ENCODE measurements around the gene HCN3. TPM values are rescaled to one million over a fixed set of nuclear protein-coding genes. Genes with fewer than 3 reads are reported as not detected.

HCN3 gene
- total and polyA plus RNA-seq, 2 donors (not counting 3 experiments of a cell fraction or from before 2014, with no cell fraction given), result 3.3 to 4.1 TPM

DNA sequence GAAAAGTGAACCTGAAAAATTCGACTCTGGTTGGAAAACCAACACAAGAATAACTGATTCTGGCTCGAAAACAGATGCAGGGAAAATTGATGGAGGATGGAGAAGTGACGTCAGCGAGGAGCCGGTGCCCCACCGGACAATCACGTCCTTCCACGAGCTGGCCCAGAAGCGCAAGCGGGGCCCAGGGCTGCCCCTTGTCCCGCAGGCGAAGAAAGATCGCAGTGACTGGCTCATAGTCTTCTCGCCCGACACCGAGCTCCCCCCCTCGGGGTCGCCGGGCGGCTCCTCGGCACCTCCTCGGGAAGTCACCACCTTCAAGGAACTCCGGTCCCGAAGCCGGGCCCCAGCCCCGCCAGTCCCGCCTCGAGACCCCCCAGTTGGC is 45.3 kb downstream of the HCN3 start:
- BruUV-seq (replicated peaks), result no TSS peak
- H3K4me1 ChIP-seq (ENCODE audit: control insufficient read depth, extremely low read depth, insufficient read depth, low read length), result peaks cover 41% of the 10 kb centered on the region
- H3K9ac ChIP-seq (replicated peaks; ENCODE audit: extremely low read depth, insufficient read depth, low read length), result no peak overlapping the region
- H3K9me1 ChIP-seq (replicated peaks; ENCODE audit: control insufficient read depth, extremely low read depth, insufficient read depth, low read length), result no peaks in the 10 kb centered on the region
- CTCF ChIA-PET, result interaction anchor here (1.1 to 7.2 kb wide), 8 partner anchors 15 to 116 kb away, joined by 3 to 115 read pairs (median 6); partner anchors contain the start of genes CLK2 and FDPS
- peak overlapping the region; percentile 43 for H3K27ac ChIP-seq (ENCODE audit: insufficient read depth, low read depth, low read length)
- dilution Hi-C loops (cut with MboI; ENCODE audit: extremely low pct_ligation_motif_present, low sequenced_read_pairs), result no loop called here
- H3K79me2 ChIP-seq (ENCODE audit: control insufficient read depth, insufficient read depth, low read length), result no peaks in the 10 kb centered on the region
- H4K20me1 ChIP-seq (replicated peaks; ENCODE audit: control insufficient read depth, extremely low read depth, insufficient read depth, low read length), result no peaks in the 10 kb centered on the region
- DNase-seq (ENCODE audit: low read depth, low spot score) (peak; percentile 57), FAIRE-seq (peak; percentile 42)
- H3K4me3 ChIP-seq (replicated peaks in 1 of 3; ENCODE audit: insufficient read depth in 1 of 3, low read depth in 1 of 3, low read length in 3 of 3), result peak overlapping the region in 2 of 3 experiments; percentile 18 to 76
- intact Hi-C loops (cut with micrococcal nuclease), result loop anchor here (5.0 kb wide), 1 partner anchor 325 kb away; no protein-coding TSS in a partner anchor
- POLR2A ChIA-PET, result interaction anchor here (1.4 to 2.6 kb wide), 2 partner anchors 50 to 72 kb away, joined by 8 to 12 read pairs; partner anchors contain the start of gene CLK2
- no peaks in the 10 kb centered on the region for H3K9me3 ChIP-seq (replicated peaks; ENCODE audit: control insufficient read depth, insufficient read depth, low read length)
- H3K4me2 ChIP-seq (ENCODE audit: insufficient read depth, low read length), result peak overlapping the region; percentile 48
- no peaks in the 10 kb centered on the region for H3K27me3 ChIP-seq (ENCODE audit: control insufficient read depth in 2 of 2, insufficient read depth in 2 of 2, low read length in 2 of 2)
- H2AFZ ChIP-seq (ENCODE audit: low read depth, low read length), result no peak overlapping the region
- TF ChIP-seq, protein P1, sequence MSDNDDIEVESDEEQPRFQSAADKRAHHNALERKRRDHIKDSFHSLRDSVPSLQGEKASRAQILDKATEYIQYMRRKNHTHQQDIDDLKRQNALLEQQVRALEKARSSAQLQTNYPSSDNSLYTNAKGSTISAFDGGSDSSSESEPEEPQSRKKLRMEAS (IDR thresholded peaks at IDR 0.05; ENCODE audit: insufficient read depth, insufficient read length), result no peak
- no peak for TF ChIP-seq MYC (IDR thresholded peaks at IDR 0.05; ENCODE audit: low read depth, low read length)
- TF ChIP-seq JUN (IDR thresholded peaks at IDR 0.05; ENCODE audit: borderline replicate concordance, insufficient read depth, insufficient read length, low read depth), result no peak
- no peak for TF ChIP-seq FOS (IDR thresholded peaks at IDR 0.05; ENCODE audit: borderline replicate concordance, insufficient read depth, low read length)
- no peak for TF ChIP-seq POLR2AphosphoS5 (IDR thresholded peaks at IDR 0.05; ENCODE audit: insufficient read depth, low read depth, low read length)
- no peak for TF ChIP-seq GATA2 (IDR thresholded peaks at IDR 0.05; ENCODE audit: insufficient read depth, insufficient read length, low read depth, low read length)
- no peak for TF ChIP-seq POLR2A (IDR thresholded peaks at IDR 0.05; ENCODE audit: low read depth, low read length)
- H3K36me3 ChIP-seq (ENCODE audit: control insufficient read depth in 2 of 2, extremely low read depth in 1 of 2, insufficient read depth in 2 of 2, low read length in 2 of 2), result peaks cover 13 to 24% of the 10 kb centered on the region in 2 experiments
